WERI-Rb-1 (cell line): ENCODE data around the gene FXYD2.
A peak's percentile ranks its signal among the peaks of the same experiment; 100 is the strongest.

Source experiments
- DNase-seq: peaks from one replicate; pipeline ENCODE4 v3.0.0-alpha.2; 2020
- H3K27ac ChIP-seq: fragments of 250-450 bp; sonication (Bioruptor Pico); 2 replicates; pipeline ENCODE4 v1.5.1; 2020; ENCODE audit warnings: mild to moderate bottlenecking, moderate library complexity
- H3K27me3 ChIP-seq: fragments of 250-450 bp; sonication (Bioruptor Pico); 2 replicates; pipeline ENCODE4 v1.5.1; 2021; ENCODE audit warnings: mild to moderate bottlenecking, low read depth, moderate library complexity; ENCODE audit not compliant: insufficient read depth, severe bottlenecking
- H3K36me3 ChIP-seq: fragments of 250-450 bp; sonication (Bioruptor Pico); 2 replicates; pipeline ENCODE4 v1.5.1; 2020; ENCODE audit warnings: mild to moderate bottlenecking, moderate library complexity
- H3K4me3 ChIP-seq: 2 replicates; pipeline ENCODE4 v1.5.1; 2011; ENCODE audit warnings: low read depth, mild to moderate bottlenecking, control low read depth, low read length
- H3K9me3 ChIP-seq: fragments of 250-450 bp; sonication (Bioruptor Pico); 2 replicates; pipeline ENCODE4 v1.5.1; 2021; ENCODE audit warnings: mild to moderate bottlenecking, moderate library complexity; ENCODE audit not compliant: severe bottlenecking
- TF ChIP-seq, protein P1 (sequence below): IDR thresholded peaks from 2 replicates; pipeline ENCODE4 v1.5.1; 2011; ENCODE audit warnings: low read depth, mild to moderate bottlenecking, control low read depth, inconsistent platforms, low read length

The FXYD2 gene

DNA sequence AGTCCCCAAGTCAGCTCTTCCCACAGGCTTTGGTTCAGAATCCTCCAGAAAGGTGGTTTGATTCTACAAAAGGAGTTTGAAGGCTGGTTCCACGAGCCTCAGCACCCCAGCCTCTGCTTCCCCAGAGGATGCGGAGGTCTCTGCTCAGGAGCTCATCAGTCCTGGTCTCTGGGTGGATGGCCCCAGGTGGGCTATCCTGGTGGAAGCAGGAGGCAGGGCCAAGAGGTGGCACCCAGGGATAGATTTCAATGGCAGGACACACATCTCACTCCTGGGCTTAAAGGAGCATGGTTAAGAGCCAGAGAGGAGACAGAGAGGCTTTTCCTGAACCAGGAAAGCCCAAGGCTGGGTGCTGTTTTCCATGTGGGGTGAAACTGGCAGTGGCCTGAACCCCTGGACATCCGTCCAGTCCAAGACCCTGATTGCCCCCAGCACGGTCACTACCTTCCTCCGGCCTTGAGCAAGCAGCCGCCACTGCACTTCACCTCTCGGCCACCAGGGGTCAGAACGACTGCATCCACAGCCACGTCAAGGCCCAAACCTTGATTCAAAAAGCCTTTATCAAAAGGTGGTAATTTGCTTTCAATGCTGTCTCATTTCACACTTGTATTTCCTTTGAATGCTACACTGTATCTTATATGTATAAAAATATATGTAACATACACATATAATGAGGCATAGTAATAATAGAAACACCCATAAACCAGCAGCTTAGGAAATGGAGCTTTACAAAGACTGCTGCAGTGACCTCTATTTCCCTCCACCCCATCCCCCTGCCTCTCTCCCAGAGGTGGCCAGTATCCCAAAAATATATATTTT lies 19.3 kb upstream of the FXYD2 start:
- peak; percentile 77 for DNase-seq
- H3K4me3 ChIP-seq = no peak overlapping the region
- H3K36me3 ChIP-seq = no peaks in the 10 kb centered on the region
- no peak overlapping the region for H3K27ac ChIP-seq
- TF ChIP-seq, protein P1, sequence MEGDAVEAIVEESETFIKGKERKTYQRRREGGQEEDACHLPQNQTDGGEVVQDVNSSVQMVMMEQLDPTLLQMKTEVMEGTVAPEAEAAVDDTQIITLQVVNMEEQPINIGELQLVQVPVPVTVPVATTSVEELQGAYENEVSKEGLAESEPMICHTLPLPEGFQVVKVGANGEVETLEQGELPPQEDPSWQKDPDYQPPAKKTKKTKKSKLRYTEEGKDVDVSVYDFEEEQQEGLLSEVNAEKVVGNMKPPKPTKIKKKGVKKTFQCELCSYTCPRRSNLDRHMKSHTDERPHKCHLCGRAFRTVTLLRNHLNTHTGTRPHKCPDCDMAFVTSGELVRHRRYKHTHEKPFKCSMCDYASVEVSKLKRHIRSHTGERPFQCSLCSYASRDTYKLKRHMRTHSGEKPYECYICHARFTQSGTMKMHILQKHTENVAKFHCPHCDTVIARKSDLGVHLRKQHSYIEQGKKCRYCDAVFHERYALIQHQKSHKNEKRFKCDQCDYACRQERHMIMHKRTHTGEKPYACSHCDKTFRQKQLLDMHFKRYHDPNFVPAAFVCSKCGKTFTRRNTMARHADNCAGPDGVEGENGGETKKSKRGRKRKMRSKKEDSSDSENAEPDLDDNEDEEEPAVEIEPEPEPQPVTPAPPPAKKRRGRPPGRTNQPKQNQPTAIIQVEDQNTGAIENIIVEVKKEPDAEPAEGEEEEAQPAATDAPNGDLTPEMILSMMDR = peak; percentile 94
- H3K27me3 ChIP-seq = no peaks in the 10 kb centered on the region
- H3K9me3 ChIP-seq = no peaks in the 10 kb centered on the region

DNA sequence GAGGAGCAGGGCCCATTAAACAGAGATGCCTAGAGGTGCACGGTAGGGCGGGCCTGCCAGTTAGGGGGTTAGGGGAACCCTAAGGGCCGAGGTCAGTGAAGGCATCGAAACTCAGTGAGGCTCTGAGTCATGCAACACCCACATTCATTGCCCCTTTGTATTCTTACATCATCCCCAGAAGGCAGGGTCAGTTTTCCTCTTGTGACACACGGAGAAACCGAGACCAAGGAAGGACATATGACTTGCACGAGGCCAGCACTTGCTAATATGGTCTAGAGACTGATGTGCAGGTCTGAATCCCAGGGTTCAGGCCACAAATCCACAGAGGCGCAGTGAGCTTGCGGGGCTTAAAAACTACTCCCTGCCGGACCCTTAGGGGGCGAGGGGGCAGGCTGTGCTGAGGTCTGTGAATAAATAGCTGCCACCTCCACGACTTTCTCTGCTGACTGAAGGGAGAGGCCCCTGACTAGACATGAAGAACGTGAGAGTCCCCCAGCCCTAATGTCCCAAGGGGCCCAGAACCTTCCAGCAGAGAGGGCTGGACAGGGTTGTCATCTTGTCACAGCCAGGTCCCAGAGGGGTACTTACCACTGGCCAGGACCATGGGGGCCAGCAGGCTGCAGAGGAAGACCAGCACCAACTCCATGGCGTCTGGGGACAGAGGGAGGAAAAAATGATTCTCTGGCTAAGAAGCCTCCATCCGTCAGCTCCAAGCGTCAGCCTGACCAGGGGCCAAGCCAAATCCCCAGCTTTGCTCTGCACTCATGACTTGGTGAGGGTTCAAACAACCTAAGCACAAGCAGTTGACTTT lies 17.8 kb upstream of the FXYD2 start:
- Histone ChIP-seq H3K9me3 (no peaks in the 10 kb centered on the region), H3K4me3 (no peak overlapping the region), H3K27me3 (no peaks in the 10 kb centered on the region), H3K36me3 (no peaks in the 10 kb centered on the region; the same call in 1 of the 2 replicates), H3K27ac (no peak overlapping the region)
- TF ChIP-seq, protein P1 = no peak
- no peak for DNase-seq

DNA sequence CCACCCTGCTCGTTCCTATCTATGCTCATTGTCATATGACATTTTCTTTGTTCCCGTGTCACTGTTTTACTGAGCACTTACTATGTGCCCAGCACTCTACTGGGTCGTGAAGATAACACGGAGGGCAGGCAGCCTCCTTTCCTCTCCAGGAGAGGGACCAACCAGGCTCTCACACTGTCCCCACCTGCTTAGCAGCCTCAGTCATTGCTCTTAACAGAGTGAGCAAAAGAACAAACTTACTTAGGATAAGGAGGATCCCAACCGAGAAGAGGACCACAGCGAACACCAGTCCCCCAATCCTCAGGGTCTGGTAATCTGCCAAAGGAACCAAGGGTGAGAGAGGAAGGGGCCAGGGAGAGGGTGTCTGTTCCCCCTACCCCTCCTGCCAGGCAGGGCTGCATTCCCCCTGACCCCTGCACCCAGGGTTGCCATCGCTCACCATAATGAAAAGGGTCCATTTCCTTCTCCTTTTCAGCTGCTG lies 17.0 kb upstream of the FXYD2 start:
- Histone ChIP-seq H3K9me3 (no peaks in the 10 kb centered on the region), H3K27me3 (no peaks in the 10 kb centered on the region), H3K4me3 (no peak overlapping the region), H3K36me3 (no peaks in the 10 kb centered on the region; the same call in 1 of the 2 replicates), H3K27ac (no peak overlapping the region)
- DNase-seq = no peak
- TF ChIP-seq, protein P1 = no peak

DNA sequence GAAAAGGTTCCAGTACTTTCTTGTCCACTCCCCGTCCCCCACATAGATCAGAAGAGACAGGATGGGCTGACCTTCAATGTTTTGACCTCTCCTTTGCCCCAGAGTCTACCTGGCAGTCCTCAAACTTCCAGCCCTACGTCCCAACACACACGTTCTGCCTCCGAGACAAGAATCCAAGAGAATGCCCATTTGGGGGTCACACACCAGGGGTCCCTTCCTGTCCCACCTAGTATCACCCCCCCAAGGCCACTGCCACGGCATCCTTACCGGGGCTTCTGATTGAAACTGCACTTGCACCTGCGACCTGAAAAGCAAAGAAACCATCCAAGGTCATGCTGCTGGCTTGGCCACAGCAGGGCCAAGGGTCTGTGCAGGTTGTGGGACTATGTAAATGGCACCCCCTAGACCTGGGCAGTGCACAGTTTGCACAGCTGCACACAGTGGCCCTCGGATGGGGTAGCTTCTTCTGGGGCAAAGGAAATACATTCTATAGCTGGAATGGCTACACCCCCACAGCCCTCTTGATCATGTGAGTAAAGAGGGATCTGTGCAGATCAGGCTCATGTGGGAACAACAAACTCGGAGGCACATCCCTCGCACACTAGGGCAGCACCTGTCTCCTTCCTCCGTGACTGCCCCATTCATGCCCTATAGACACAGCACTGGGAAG lies 16.5 kb upstream of the FXYD2 start:
- TF ChIP-seq, protein P1 = no peak
- Histone ChIP-seq H3K9me3 (no peaks in the 10 kb centered on the region), H3K4me3 (no peak overlapping the region), H3K36me3 (no peaks in the 10 kb centered on the region; the same call in 1 of the 2 replicates), H3K27me3 (no peaks in the 10 kb centered on the region), H3K27ac (no peak overlapping the region)
- no peak for DNase-seq

DNA sequence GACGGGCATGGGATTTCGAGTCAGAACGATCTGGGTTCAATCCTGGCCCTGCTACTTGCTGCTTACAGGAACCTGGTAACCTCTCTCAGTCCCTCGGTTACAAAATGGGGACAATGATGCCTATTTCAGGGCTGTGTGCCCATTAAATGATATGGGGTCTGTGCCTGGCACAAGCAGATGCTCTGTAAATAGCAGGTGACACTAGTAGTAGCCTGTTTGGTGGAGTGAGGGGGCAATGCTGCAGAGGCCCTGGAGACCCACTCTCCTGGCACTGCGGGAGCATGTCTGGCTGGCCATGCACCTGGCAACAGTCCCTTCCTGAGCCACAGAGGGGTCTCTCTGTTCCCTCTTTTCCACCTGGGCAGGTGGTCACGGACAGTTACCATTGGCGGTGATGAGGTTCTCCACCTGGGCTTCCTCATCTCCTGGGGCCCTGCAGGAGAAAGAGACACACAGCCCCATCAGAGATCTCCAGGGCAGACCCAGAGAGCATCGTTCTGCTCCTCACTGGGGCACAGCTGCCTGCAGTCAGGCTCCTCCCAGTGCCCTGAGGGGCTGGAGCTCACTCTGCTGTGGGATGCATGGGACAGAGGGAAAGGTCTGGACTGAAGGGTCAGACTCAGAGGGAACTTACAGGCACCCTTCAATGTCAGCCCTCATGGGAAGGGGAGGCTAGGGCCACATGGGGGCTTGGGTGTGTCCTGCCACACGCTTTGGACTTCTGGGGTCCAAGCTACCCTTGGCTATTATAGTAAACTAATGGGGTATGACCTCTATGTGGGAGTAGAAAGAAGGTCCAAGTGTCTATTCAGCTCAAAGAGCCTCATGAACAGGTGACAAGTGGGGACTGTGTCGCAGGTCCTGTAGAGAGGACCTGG lies 15.6 kb upstream of the FXYD2 start:
- DNase-seq = no peak

More for the DNA sequence above, 15.6 kb upstream of the FXYD2 start:
- TF ChIP-seq, protein P1 = no peak
- Histone ChIP-seq H3K27me3 (no peaks in the 10 kb centered on the region), H3K4me3 (no peak overlapping the region), H3K9me3 (no peaks in the 10 kb centered on the region), H3K27ac (no peak overlapping the region), H3K36me3 (no peaks in the 10 kb centered on the region; the same call in 1 of the 2 replicates)
